T-helper 9 cell (primary cell): ENCODE data around the gene TMEM86B.

Experiments
- DNase-seq: peaks from one replicate; pipeline ENCODE4 v3.0.0-alpha.2; 2020
- total RNA-seq, 2 donors: gene quantifications; one replicate each; lab custom pipeline; 2026; lab: John Stamatoyannopoulos, UW

TMEM86B gene
- total RNA-seq, result 2.9 to 6.5 reads per million in 2 donors

GRCh38 chr19:55228403-55229031 is at the start of gene TMEM86B:
Gene TMEM86B (minus strand): TSS chr19:55228763. CDS start chr19:55228741, 22 bp downstream.
- no peak for DNase-seq

GRCh38 chr19:55277494-55277893 is 48.9 kb upstream of the TMEM86B start:
- DNase-seq, result no peak

GRCh38 chr19:55276720-55277430 is 48.3 kb upstream of the TMEM86B start:
- DNase-seq, result no peak

GRCh38 chr19:55275851-55276719 is 47.5 kb upstream of the TMEM86B start:
- DNase-seq, result no peak

- DNase-seq, result no peak
Observed at GRCh38 chr19:55273978-55274707, 45.6 kb upstream of the TMEM86B start.

GRCh38 chr19:55272142-55272541 is 43.6 kb upstream of the TMEM86B start:
- DNase-seq, result no peak

- DNase-seq, result no peak
Observed at GRCh38 chr19:55270172-55270942, 41.8 kb upstream of the TMEM86B start.

GRCh38 chr19:55269299-55269698 is 40.7 kb upstream of the TMEM86B start:
- no peak for DNase-seq

- no peak for DNase-seq
Observed at GRCh38 chr19:55266840-55267239, 38.3 kb upstream of the TMEM86B start.

- no peak for DNase-seq
Observed at GRCh38 chr19:55266404-55266803, 37.8 kb upstream of the TMEM86B start.

- no peak for DNase-seq
Observed at GRCh38 chr19:55265723-55266386, 37.3 kb upstream of the TMEM86B start.

GRCh38 chr19:55265173-55265572 is 36.6 kb upstream of the TMEM86B start:
- no peak for DNase-seq

- no peak for DNase-seq
Observed at GRCh38 chr19:55264531-55264930, 36.0 kb upstream of the TMEM86B start.

GRCh38 chr19:55262359-55262758 is 33.8 kb upstream of the TMEM86B start:
- DNase-seq, result no peak

- DNase-seq, result no peak
Observed at GRCh38 chr19:55261671-55262126, 33.1 kb upstream of the TMEM86B start.

- no peak for DNase-seq
Observed at GRCh38 chr19:55259540-55260210, 31.1 kb upstream of the TMEM86B start.

GRCh38 chr19:55258828-55259539 is 30.4 kb upstream of the TMEM86B start, which contains the start of gene PPP6R1:
Gene PPP6R1 (minus strand): TSS chr19:55259017. CDS start chr19:55247103, 11,914 bp downstream.
- DNase-seq, result peak; percentile 89

GRCh38 chr19:55258476-55258827 is 29.9 kb upstream of the TMEM86B start:
- DNase-seq, result peak; percentile 39

- peak; percentile 13 for DNase-seq
Observed at GRCh38 chr19:55257461-55258420, 29.2 kb upstream of the TMEM86B start.
